Hepatocyte (in vitro differentiated cells): ENCODE measurements around the gene GNG7.

Experiments
- EZH2phosphoT487 ChIP-seq: fragments of 200-600 bp; sonication (generic); IDR thresholded peaks from one replicate; pipeline ENCODE4 v1.6.1; 2018; ENCODE audit warnings: antibody characterized with exemption, mild to moderate bottlenecking, low read depth, moderate library complexity; ENCODE audit not compliant: unreplicated experiment, severe bottlenecking
- TF ChIP-seq, protein P1 (sequence below): fragments of 200-600 bp; sonication (generic); IDR thresholded peaks from 2 replicates; pipeline ENCODE4 v1.5.1; 2016; ENCODE audit warnings: antibody characterized with exemption, mild to moderate bottlenecking; ENCODE audit not compliant: poor library complexity

DNA sequence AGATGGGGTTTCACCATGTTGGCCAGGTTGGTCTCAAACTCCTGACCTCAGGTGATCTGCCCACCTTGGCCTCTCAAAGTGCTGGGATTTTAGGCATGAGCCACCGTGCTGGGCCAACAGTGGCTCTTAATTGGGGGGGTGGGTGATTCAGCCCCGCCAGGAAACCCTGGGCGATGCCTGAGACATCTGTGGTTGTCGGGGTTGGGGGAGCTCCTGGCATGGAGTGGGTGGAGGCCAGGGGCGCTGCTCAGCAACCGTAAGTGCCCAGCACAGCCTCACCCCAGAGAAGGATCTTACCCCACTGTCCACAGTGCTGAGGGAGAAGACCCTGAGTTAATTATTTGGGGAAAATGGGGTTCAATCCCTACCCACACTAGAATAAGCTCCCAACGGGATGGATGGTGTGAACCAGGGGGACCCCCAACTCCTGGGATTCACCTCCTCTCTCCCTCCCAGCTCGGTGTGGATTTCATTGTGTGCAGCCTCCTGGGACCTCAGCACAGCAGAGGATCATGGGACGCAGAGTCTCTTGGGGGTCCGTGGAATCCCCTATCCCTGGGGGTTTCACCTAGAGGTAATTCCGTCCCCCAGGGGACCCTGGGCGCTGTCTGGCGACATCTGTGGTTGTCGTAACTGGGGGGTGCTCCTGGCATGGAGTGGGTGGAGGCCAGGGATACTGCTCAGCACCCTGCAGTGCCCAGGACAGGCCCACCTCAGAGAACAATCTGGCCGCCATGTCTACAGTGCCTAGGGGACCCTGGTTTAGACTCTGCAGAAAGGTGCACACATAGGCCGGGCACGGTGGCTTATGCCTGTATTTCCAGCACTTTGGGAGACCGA, 157.7 kb downstream of the GNG7 start:
- TF ChIP-seq, protein P1, sequence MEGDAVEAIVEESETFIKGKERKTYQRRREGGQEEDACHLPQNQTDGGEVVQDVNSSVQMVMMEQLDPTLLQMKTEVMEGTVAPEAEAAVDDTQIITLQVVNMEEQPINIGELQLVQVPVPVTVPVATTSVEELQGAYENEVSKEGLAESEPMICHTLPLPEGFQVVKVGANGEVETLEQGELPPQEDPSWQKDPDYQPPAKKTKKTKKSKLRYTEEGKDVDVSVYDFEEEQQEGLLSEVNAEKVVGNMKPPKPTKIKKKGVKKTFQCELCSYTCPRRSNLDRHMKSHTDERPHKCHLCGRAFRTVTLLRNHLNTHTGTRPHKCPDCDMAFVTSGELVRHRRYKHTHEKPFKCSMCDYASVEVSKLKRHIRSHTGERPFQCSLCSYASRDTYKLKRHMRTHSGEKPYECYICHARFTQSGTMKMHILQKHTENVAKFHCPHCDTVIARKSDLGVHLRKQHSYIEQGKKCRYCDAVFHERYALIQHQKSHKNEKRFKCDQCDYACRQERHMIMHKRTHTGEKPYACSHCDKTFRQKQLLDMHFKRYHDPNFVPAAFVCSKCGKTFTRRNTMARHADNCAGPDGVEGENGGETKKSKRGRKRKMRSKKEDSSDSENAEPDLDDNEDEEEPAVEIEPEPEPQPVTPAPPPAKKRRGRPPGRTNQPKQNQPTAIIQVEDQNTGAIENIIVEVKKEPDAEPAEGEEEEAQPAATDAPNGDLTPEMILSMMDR: no peak
- TF ChIP-seq EZH2phosphoT487: no peak
